Pancreas (tissue), 10 donors: ENCODE data around the gene MOK. TPM values are rescaled to one million over a fixed set of nuclear protein-coding genes. Genes with fewer than 3 reads are reported as not detected.

Source experiments
- ATAC-seq, 4 donors: fragments of 200-7000 bp; cut with Tn5 transposase; one replicate each; pipeline versions ENCODE4 v1.8.0 to v1.9.1; 2020; ENCODE audit warnings: mild to moderate bottlenecking in 4 of 4, moderate library complexity in 4 of 4
- DNase-seq, 6 donors: peaks; one replicate each; pipeline ENCODE4 v3.0.0-alpha.2; 2020
- FAIRE-seq: peaks from 2 replicates; lab custom pipeline; 2012; peaks lifted over from hg19 to GRCh38; lab: Jason Lieb, UNC
- H3K27ac ChIP-seq, 4 donors: fragments of 200-600 bp; sonication (generic); 1 replicate in 3 of 4; 2 replicates in 1 of 4; pipeline versions ENCODE4 v1.5.0 to v1.8.0; 2020
- H3K27me3 ChIP-seq, 4 donors: fragments of 200-600 bp; one replicate each; pipeline ENCODE4 v1.8.0; 2021
- H3K36me3 ChIP-seq, 3 donors: fragments of 200-600 bp; sonication (generic) in 1 of 3; one replicate each; pipeline versions ENCODE4 v1.5.0 to v1.8.0; 2020 to 2021
- H3K4me1 ChIP-seq, 3 donors: fragments of 200-600 bp; one replicate each; pipeline ENCODE4 v1.8.0; 2021
- H3K4me3 ChIP-seq, 4 donors: fragments of 200-600 bp; sonication (generic) in 2 of 4; one replicate each; pipeline versions ENCODE4 v1.5.0 to v1.8.0; 2020 to 2021
- H3K9me3 ChIP-seq, 4 donors: fragments of 200-600 bp; one replicate each; pipeline ENCODE4 v1.8.0; 2021
- CTCF ChIP-seq, 4 donors: fragments of 200-600 bp; sonication (generic) in 3 of 4; IDR thresholded peaks; one replicate each; pipeline versions ENCODE4 v1.5.0 to v1.8.0; 2021; ENCODE audit warnings: antibody characterized with exemption in 4 of 4
- WGBS, 2 donors: extraction: QIAGEN DNeasy Blood & Tissue Kit; methylation state at CpG; one replicate each; pipeline ENCODE4 v1.1.7; 2013; 5-methylcytosine and 5-hydroxymethylcytosine counted together
- intact Hi-C, 3 donors: fragments of 100-400 bp; cut with DNase I; formaldehyde crosslinking; loops; one replicate each; pipeline versions ENCODE4 v1.11.1 to v1.14.2; 2022
- polyA plus RNA-seq, 2 donors: library from polyadenylated mRNA; stranded (reverse); fragments of 200-250 nt; gene quantifications; one replicate each; pipeline ENCODE4 v1.2.3, GENCODE V29; 2013
- total RNA-seq, 6 donors: library from RNA; stranded (reverse); fragmentation: NEBNext Ultra II Directional in 4 of 6; extraction: Animal tissue kit (Norgen Biotek cat#: 25700) in 4 of 6; gene quantifications; one replicate each; pipeline versions ENCODE4 v1.2.1 to v1.2.4, GENCODE V29; 2021 to 2023
- donor health status: healthy with polysubstance abuse.
- donor health status: DM: no; HTN: no; CAD: no; lungs with moderate emphysema.
- donor health status: DM: no; HTN: no; CAD: no.
- donor health status: control.
- donor health status: control.
- donor health status: Bipolar disorder and iron deficiency.
- donor health status: DM: yes; HTN: yes; CAD: no.
- donor health status: DM: no; HTN: no; CAD: no.
- donor health status: DM: no; HTN: no; CAD: no.
- donor health status: DM: yes; HTN: yes; CAD: no.

MOK gene
- total and polyA plus RNA-seq, 8 donors, result 7.7 to 35.9 (median 9.4) TPM

GRCh38 chr14:102297436-102298170 is 7.4 kb downstream of the MOK start:
- 95 to 96% methylated on average over 31 to 33 of the region's 33 CpGs for WGBS, 2 donors
- ATAC-seq, result no peak
- intact Hi-C loops, result no loop called here

GRCh38 chr14:102295270-102295669 is 9.7 kb downstream of the MOK start:
- no peak for FAIRE-seq
- H3K27me3 ChIP-seq, result no peaks in the 10 kb centered on the region
- H3K9me3 ChIP-seq, result no peaks in the 10 kb centered on the region
- WGBS, 2 donors, result 48 to 53% methylated on average over 3 of the region's 3 CpGs
- H3K4me1 ChIP-seq, result no peaks in the 10 kb centered on the region
- peak overlapping the region in 1 of 4 donors; percentile 23 for H3K27ac ChIP-seq
- no peak overlapping the region for H3K4me3 ChIP-seq
- H3K36me3 ChIP-seq, result no peaks in the 10 kb centered on the region
- intact Hi-C loops, result no loop called here
- peak in 2 of 4 donors; percentile 42 to 53 for ATAC-seq
- DNase-seq, result no peak
- no peak for TF ChIP-seq CTCF (IDR thresholded peaks at IDR 0.05)

More at GRCh38 chr14:102297436-102298170, 7.4 kb downstream of the MOK start:
- Histone ChIP-seq H3K27me3 (no peaks in the 10 kb centered on the region), H3K4me3 (no peak overlapping the region), H3K4me1 (no peaks in the 10 kb centered on the region), H3K36me3 (no peaks in the 10 kb centered on the region), H3K9me3 (no peaks in the 10 kb centered on the region), H3K27ac (no peak overlapping the region)
- no peak for TF ChIP-seq CTCF (IDR thresholded peaks at IDR 0.05)
- no peak for FAIRE-seq
- peak in 1 of 6 donors; percentile 60 for DNase-seq

- intact Hi-C loops, result no loop called here
Observed at GRCh38 chr14:102293781-102294180, 11.2 kb downstream of the MOK start.

GRCh38 chr14:102292441-102292840 is 12.5 kb downstream of the MOK start:
- Histone ChIP-seq H3K36me3 (no peaks in the 10 kb centered on the region), H3K9me3 (no peaks in the 10 kb centered on the region), H3K27me3 (no peaks in the 10 kb centered on the region), H3K27ac (no peak overlapping the region), H3K4me3 (no peak overlapping the region), H3K4me1 (no peaks in the 10 kb centered on the region)
- TF ChIP-seq CTCF (IDR thresholded peaks at IDR 0.05), result no peak
- FAIRE-seq, result no peak
- no peak for ATAC-seq
- intact Hi-C loops, result no loop called here
- 90 to 98% methylated on average over 1 of the region's 1 CpG for WGBS, 2 donors
- no peak for DNase-seq

More at GRCh38 chr14:102293781-102294180, 11.2 kb downstream of the MOK start:
- Histone ChIP-seq H3K4me1 (no peaks in the 10 kb centered on the region), H3K27ac (no peak overlapping the region), H3K9me3 (no peaks in the 10 kb centered on the region), H3K36me3 (no peaks in the 10 kb centered on the region), H3K4me3 (no peak overlapping the region), H3K27me3 (no peaks in the 10 kb centered on the region)
- no peak for TF ChIP-seq CTCF (IDR thresholded peaks at IDR 0.05)
- ATAC-seq (no peak), FAIRE-seq (no peak), DNase-seq (no peak)
- 89 to 92% methylated on average over 6 of the region's 6 CpGs for WGBS, 2 donors

- Histone ChIP-seq H3K36me3 (no peaks in the 10 kb centered on the region), H3K4me1 (no peaks in the 10 kb centered on the region), H3K4me3 (no peak overlapping the region), H3K27ac (no peak overlapping the region), H3K27me3 (no peaks in the 10 kb centered on the region), H3K9me3 (no peaks in the 10 kb centered on the region)
- TF ChIP-seq CTCF (IDR thresholded peaks at IDR 0.05), result no peak
- ATAC-seq, result no peak
- no peak for DNase-seq
- intact Hi-C loops, result no loop called here
- 85 to 92% methylated on average over 2 of the region's 2 CpGs for WGBS, 2 donors
- FAIRE-seq, result no peak
Observed at GRCh38 chr14:102288139-102288538, 16.8 kb downstream of the MOK start.
